Medulla oblongata (tissue), 1 donor: ENCODE data around the gene CLEC4D.
"Not testable (repeated sequence)": the region's sequence is repeated elsewhere in the genome, so short reads cannot be mapped to it uniquely, and the experiment has no call there.

Source experiments
- DNase-seq: peaks from one replicate; pipeline ENCODE4 v3.0.0-alpha.2; 2015; ENCODE audit errors: extremely low spot score

CLEC4D gene

DNA sequence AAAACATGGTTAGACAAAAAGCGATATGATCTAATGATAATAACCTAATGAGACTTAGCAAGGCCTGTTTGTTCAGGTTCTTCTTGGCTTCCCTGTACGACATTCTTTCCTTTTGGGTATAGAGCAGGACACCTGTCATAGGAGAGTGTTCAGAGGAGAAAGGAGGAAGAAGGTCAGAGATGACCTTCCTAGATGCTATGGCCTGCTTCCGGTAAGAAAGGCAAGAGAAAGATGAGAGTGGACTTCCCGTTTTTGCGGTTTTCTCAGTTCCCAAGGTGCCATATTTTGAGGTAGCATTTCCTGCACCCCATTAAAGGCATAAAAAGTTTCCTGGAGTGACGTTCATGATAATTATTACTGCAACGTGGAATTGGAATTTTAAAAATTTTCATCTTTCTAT lies 18.7 kb downstream of the CLEC4D start:
- DNase-seq = no peak

GRCh38 chr12:8537820-8538219 lies 24.5 kb downstream of the CLEC4D start:
- not testable (repeated sequence) for DNase-seq

- peak; percentile 17 for DNase-seq
These were observed 27.5 kb downstream of the CLEC4D start, which contains the start of gene CLEC4E for GRCh38 chr12:8540831-8541230. CLEC4E (minus strand) TSS chr12:8540905; CDS start chr12:8540797, 108 bp downstream.

- DNase-seq = no peak
These were observed 28.3 kb downstream of the CLEC4D start for GRCh38 chr12:8541562-8541961.

DNA sequence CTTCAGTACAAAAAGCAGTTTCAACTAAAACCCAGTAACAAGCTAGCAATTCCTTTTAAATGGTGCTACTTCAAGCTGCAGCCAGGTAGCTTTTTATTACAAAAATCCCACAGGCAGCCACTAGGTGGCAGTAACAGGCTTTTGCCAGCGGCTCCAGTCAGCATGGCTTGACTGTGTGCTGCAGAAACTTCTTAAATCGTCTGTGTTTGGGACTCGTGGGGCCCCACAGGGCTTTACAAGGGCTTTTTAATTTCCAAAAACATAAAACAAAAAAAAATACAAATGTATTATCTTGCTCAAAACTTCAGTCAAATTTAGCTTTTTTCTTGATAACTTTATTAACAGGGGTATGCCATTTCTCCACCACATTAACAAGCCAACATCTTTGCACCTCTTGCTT lies 31.0 kb downstream of the CLEC4D start:
- peak; percentile 74 for DNase-seq

GRCh38 chr12:8546591-8546990 lies 33.3 kb downstream of the CLEC4D start:
- DNase-seq = no peak

DNA sequence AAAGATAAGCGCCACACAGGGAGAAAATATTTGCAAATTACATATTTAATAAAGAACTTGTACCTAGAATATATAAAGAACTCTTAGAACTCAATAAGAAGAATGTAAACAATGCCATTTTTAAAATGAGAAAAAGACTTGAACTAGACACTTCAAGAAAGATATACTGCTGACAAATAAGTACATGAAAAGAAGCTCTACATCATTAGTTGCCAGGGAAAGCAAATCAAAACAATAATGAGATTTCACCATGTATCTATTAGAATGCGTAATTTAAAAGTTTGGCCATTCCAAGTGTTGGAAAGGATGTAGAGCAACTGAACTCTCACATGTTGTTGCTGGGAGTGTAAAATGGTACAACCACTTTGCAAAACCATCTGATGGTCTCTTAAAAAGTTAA lies 34.3 kb downstream of the CLEC4D start:
- DNase-seq = no peak

GRCh38 chr12:8548192-8548591 lies 34.9 kb downstream of the CLEC4D start:
- no peak for DNase-seq

DNA sequence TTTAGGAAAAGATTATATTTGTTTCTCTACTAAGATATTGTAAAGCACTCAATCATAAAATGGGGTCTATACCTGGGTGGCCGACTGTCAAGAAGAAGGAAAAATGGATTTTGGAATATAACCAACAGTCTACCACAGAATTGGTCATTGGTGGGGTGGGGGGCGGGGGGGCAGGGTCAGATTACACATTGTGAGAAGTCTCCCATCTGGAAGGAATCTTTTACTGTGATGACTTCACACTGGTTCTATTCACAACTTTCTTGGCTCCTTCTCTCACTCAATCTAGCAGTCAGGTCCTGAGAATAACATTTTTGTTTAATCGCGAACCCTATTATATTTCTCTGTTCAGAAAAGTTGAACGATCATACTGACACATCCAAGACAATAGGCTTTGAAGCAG lies 36.1 kb downstream of the CLEC4D start:
- DNase-seq = no peak

- DNase-seq = no peak
These were observed 39.9 kb downstream of the CLEC4D start for GRCh38 chr12:8553088-8553627.

- no peak for DNase-seq
These were observed 41.3 kb downstream of the CLEC4D start for GRCh38 chr12:8554451-8555195.

- DNase-seq = no peak
These were observed 43.3 kb downstream of the CLEC4D start for GRCh38 chr12:8556531-8557097.

DNA sequence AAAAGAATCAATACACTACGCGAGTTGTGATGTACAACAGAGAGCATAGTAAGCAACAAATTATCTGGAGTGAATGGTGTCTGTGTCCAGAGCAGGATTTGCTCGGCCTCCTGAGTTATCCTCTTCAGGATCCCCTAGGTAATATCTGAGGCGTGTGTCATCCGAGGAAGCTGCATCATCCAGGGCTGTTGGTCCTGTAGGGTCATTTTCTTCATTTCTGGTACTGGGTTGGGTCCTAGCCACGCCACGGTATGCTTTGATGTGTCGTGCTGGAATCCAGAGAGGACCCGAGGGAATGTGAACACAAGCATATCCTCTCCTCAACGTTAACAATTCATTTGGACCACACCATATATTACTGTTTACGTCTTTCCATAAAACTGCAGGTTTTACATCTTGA lies 46.4 kb downstream of the CLEC4D start:
- DNase-seq = no peak

- DNase-seq = no peak
These were observed 47.7 kb downstream of the CLEC4D start for GRCh38 chr12:8561011-8561410.

GRCh38 chr12:8562310-8562709 lies 49.0 kb downstream of the CLEC4D start:
- DNase-seq = no peak

DNA sequence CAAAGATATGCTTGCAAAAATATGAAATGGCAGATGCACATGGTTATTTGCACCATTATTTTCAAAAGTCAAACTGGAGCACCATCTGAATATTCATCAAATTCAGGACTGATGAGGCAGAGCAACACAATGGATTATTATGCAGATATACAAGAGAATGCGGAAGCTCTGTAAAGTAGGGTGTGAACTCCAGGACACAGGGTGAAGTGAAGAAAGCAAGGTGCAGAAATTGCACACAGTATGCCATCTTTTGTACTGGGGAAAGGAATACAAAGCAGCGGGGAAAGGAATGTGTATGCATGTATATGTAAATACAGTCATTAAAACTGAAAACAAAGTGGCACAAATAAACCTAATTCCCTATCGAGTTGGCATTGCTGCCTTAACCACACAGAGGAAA lies 50.1 kb downstream of the CLEC4D start:
- no peak for DNase-seq

- no peak for DNase-seq
These were observed 51.4 kb downstream of the CLEC4D start for GRCh38 chr12:8564656-8565055.

GRCh38 chr12:8566052-8566451 lies 52.7 kb downstream of the CLEC4D start:
- not testable (repeated sequence) for DNase-seq

DNA sequence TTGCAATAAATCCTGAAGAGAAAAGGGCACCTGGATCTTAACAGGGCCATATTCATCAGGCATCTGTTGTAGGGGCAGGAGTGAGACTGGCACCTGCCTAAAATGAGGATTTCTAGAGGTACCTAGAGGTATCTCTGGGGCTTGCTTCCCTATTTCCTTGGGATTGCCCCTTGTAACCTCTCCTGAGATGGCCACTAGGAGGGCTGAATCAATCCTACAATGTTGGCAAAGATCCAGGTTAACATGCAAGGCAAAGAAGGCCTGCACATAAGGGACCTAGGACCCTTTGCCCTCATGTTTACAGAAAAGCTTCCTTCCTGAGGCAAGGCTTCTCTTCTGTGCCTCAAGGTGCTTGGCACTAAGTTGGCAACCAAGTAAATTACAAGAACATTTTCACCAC lies 53.2 kb downstream of the CLEC4D start:
- DNase-seq = no peak
